HEK293 (cell line): ENCODE results near the gene LCORL.
A peak's percentile ranks its signal among the peaks of the same experiment; 100 is the strongest.

ENCODE experiments used
- CTCF ChIA-PET: fragments of 350-600 bp; formaldehyde crosslinking; extraction: SDS; loops from one replicate; lab custom pipeline; 2021; ENCODE audit warnings: antibody characterized with exemption; lab: Yijun Ruan, JAX
- POLR2A ChIA-PET: fragments of 300-600 bp; formaldehyde crosslinking; extraction: SDS; loops from one replicate; lab custom pipeline; 2020; ENCODE audit warnings: antibody characterized with exemption, inconsistent platforms; lab: Yijun Ruan, JAX
- H3K27ac ChIP-seq: fragments of 200-500 bp; sonication (Bioruptor generic); 2 replicates; pipeline ENCODE4 v1.5.1; 2014; ENCODE audit warnings: low read depth, low read length, control low read depth, inconsistent platforms; ENCODE audit errors: extremely low read depth
- H3K36me3 ChIP-seq, 2 experiments: fragments of 200-500 bp in 1 of 2; sonication (Bioruptor generic) in 1 of 2; 1 replicate in 1 of 2; 2 replicates in 1 of 2; pipeline ENCODE4 v1.5.1; 2014 to 2017; ENCODE audit warnings: inconsistent platforms in 2 of 2, low read length in 2 of 2; ENCODE audit not compliant: control insufficient read depth in 2 of 2, insufficient read depth in 1 of 2
- H3K4me1 ChIP-seq: fragments of 200-500 bp; sonication (Bioruptor generic); 2 replicates; pipeline ENCODE4 v1.5.1; 2014; ENCODE audit warnings: mild to moderate bottlenecking, low read length, inconsistent platforms; ENCODE audit not compliant: control insufficient read depth, insufficient read depth
- H3K4me3 ChIP-seq: 2 replicates; pipeline ENCODE4 v1.5.1; 2011; ENCODE audit warnings: low read depth, mild to moderate bottlenecking, control low read depth, low read length, moderate library complexity
- H3K9me3 ChIP-seq: fragments of 200-500 bp; sonication (Bioruptor generic); 2 replicates; pipeline ENCODE4 v1.5.1; 2014; ENCODE audit warnings: low read depth, low read length, inconsistent platforms; ENCODE audit not compliant: control insufficient read depth, insufficient read depth
- CTCF ChIP-seq: fragments of 450-650 bp; formaldehyde crosslinking; IDR thresholded peaks from 2 replicates; pipeline ENCODE4 v1.5.1; 2016; ENCODE audit warnings: missing biosample characterization, missing genetic modification characterization
- EGR2 ChIP-seq: fragments of 450-650 bp; formaldehyde crosslinking; IDR thresholded peaks from 2 replicates; pipeline ENCODE4 v1.5.1; 2016; ENCODE audit warnings: low read depth, missing biosample characterization, missing genetic modification characterization
- HOXD13 ChIP-seq: sonication (generic); formaldehyde crosslinking; IDR thresholded peaks from 2 replicates; pipeline ENCODE4 v1.8.0; 2022; ENCODE audit warnings: missing genetic modification reagents, borderline replicate concordance
- INSM2 ChIP-seq: fragments of 450-650 bp; formaldehyde crosslinking; IDR thresholded peaks from 2 replicates; pipeline ENCODE4 v1.5.1; 2016; ENCODE audit warnings: missing biosample characterization, missing genetic modification characterization
- KLF8 ChIP-seq: fragments of 450-650 bp; formaldehyde crosslinking; IDR thresholded peaks from 2 replicates; pipeline ENCODE4 v1.5.1; 2016; ENCODE audit warnings: missing biosample characterization, missing genetic modification characterization
- ZBTB49 ChIP-seq: fragments of 450-650 bp; formaldehyde crosslinking; IDR thresholded peaks from 2 replicates; pipeline ENCODE4 v1.5.1; 2016; ENCODE audit warnings: missing biosample characterization, missing genetic modification characterization, low read depth
- ZBTB6 ChIP-seq: fragments of 450-650 bp; formaldehyde crosslinking; IDR thresholded peaks from 2 replicates; pipeline ENCODE4 v1.5.1; 2017; ENCODE audit warnings: missing biosample characterization, missing genetic modification characterization
- ZNF148 ChIP-seq: fragments of 450-650 bp; formaldehyde crosslinking; IDR thresholded peaks from 2 replicates; pipeline ENCODE4 v1.5.0; 2017; ENCODE audit warnings: missing biosample characterization, missing genetic modification characterization, borderline replicate concordance
- ZNF155 ChIP-seq: fragments of 450-650 bp; formaldehyde crosslinking; IDR thresholded peaks from 2 replicates; pipeline ENCODE4 v1.5.1; 2016; ENCODE audit warnings: missing biosample characterization, missing genetic modification characterization
- ZNF324 ChIP-seq: fragments of 450-650 bp; formaldehyde crosslinking; IDR thresholded peaks from 2 replicates; pipeline ENCODE4 v1.5.1; 2016; ENCODE audit warnings: missing biosample characterization, missing genetic modification characterization
- ZNF404 ChIP-seq: fragments of 450-650 bp; formaldehyde crosslinking; IDR thresholded peaks from 2 replicates; pipeline ENCODE4 v1.5.1; 2017; ENCODE audit warnings: missing biosample characterization, missing genetic modification characterization
- ZNF449 ChIP-seq: fragments of 450-650 bp; formaldehyde crosslinking; IDR thresholded peaks from 2 replicates; pipeline ENCODE4 v1.5.1; 2017; ENCODE audit warnings: missing biosample characterization, mild to moderate bottlenecking, missing genetic modification characterization, moderate library complexity
- ZNF473 ChIP-seq: fragments of 450-650 bp; formaldehyde crosslinking; IDR thresholded peaks from 2 replicates; pipeline ENCODE4 v1.5.1; 2017; ENCODE audit warnings: missing biosample characterization, missing genetic modification characterization
- ZNF549 ChIP-seq: fragments of 450-650 bp; IDR thresholded peaks from 2 replicates; pipeline ENCODE4 v1.5.1; 2018; ENCODE audit warnings: missing biosample characterization, missing genetic modification characterization, mild to moderate bottlenecking, inconsistent platforms, moderate library complexity
- ZNF560 ChIP-seq: fragments of 450-650 bp; formaldehyde crosslinking; IDR thresholded peaks from 2 replicates; pipeline ENCODE4 v1.5.1; 2017; ENCODE audit warnings: missing biosample characterization, missing genetic modification characterization, borderline replicate concordance
- ZNF626 ChIP-seq: fragments of 450-650 bp; sonication (Bioruptor Pico); formaldehyde crosslinking; IDR thresholded peaks from 2 replicates; pipeline ENCODE4 v1.5.1; 2018; ENCODE audit warnings: missing biosample characterization, missing genetic modification characterization, inconsistent platforms
- ZNF654 ChIP-seq: fragments of 450-650 bp; formaldehyde crosslinking; IDR thresholded peaks from 2 replicates; pipeline ENCODE4 v1.5.1; 2016; ENCODE audit warnings: low read depth, missing biosample characterization, missing genetic modification characterization
- ZNF76 ChIP-seq: fragments of 450-650 bp; formaldehyde crosslinking; IDR thresholded peaks from 2 replicates; pipeline ENCODE4; 2016; ENCODE audit warnings: low read depth, missing biosample characterization, missing genetic modification characterization, borderline replicate concordance
- ZSCAN18 ChIP-seq: fragments of 450-650 bp; formaldehyde crosslinking; IDR thresholded peaks from 2 replicates; pipeline ENCODE4 v1.5.1; 2016; ENCODE audit warnings: missing biosample characterization, missing genetic modification characterization
- ZXDB ChIP-seq: fragments of 450-650 bp; formaldehyde crosslinking; IDR thresholded peaks from 2 replicates; pipeline ENCODE4 v1.5.1; 2016; ENCODE audit warnings: missing biosample characterization, missing genetic modification characterization

The LCORL gene

GRCh38 chr4:17817027-17817426 is 204.5 kb downstream of the LCORL start:
- no peak overlapping the region for H3K27ac ChIP-seq

GRCh38 chr4:17816142-17816541 is 205.4 kb downstream of the LCORL start:
- ChIA-PET CTCF (interaction anchor here (0.6 to 1.5 kb wide), 8 partner anchors 11 to 728 kb away, joined by 3 to 6 read pairs (median 3); no protein-coding TSS in a partner anchor), POLR2A (no interaction called here)
- H3K4me3 ChIP-seq = no peak overlapping the region
- H3K9me3 ChIP-seq = no peaks in the 10 kb centered on the region
- peaks cover 14 to 65% of the 10 kb centered on the region in 2 experiments for H3K36me3 ChIP-seq
- H3K27ac ChIP-seq = no peak overlapping the region
- no peaks in the 10 kb centered on the region for H3K4me1 ChIP-seq
- no peak for TF ChIP-seq INSM2
- no peak for TF ChIP-seq HOXD13
- no peak for TF ChIP-seq ZNF560 (tag by site-specific recombination)
- TF ChIP-seq ZNF76 (tag by site-specific recombination) = no peak
- TF ChIP-seq ZNF626 (tag by site-specific recombination) = no peak
- no peak for TF ChIP-seq ZXDB (tag by site-specific recombination)
- no peak for TF ChIP-seq ZBTB49 (tag by site-specific recombination)
- TF ChIP-seq ZNF324 (tag by site-specific recombination) = no peak
- no peak for TF ChIP-seq ZNF404 (tag by site-specific recombination)
- no peak for TF ChIP-seq ZNF549
- no peak for TF ChIP-seq CTCF (tag by site-specific recombination)
- TF ChIP-seq KLF8 (tag by site-specific recombination) = no peak
- TF ChIP-seq ZNF148 (tag by site-specific recombination) = no peak
- TF ChIP-seq ZSCAN18 (tag by site-specific recombination) = no peak
- TF ChIP-seq EGR2 (tag by site-specific recombination) = no peak

More at GRCh38 chr4:17817027-17817426, 204.5 kb downstream of the LCORL start:
- CTCF ChIA-PET = interaction anchor here (0.6 to 1.5 kb wide), 11 partner anchors 10 to 750 kb away, joined by 3 to 6 read pairs (median 3); no protein-coding TSS in a partner anchor
- H3K4me3 ChIP-seq = no peak overlapping the region
- POLR2A ChIA-PET = no interaction called here
- H3K4me1 ChIP-seq = no peaks in the 10 kb centered on the region
- H3K9me3 ChIP-seq = no peaks in the 10 kb centered on the region
- H3K36me3 ChIP-seq = peaks cover 19 to 72% of the 10 kb centered on the region in 2 experiments
- TF ChIP-seq ZNF155 (tag by site-specific recombination) = no peak
- TF ChIP-seq ZNF473 (tag by site-specific recombination) = no peak
- peak; percentile 17; the same call in 1 of the 2 replicates for TF ChIP-seq ZNF654 (tag by site-specific recombination)
- no peak for TF ChIP-seq ZNF404 (tag by site-specific recombination)
- no peak for TF ChIP-seq ZBTB6 (tag by site-specific recombination)
- TF ChIP-seq ZNF449 = no peak
